LNCaP clone FGC (cell line): ENCODE results near the gene USHBP1.

Source experiments
- DNase-seq: peaks from one replicate; pipeline ENCODE4 v3.0.0-alpha.2; 2011; ENCODE audit warnings: low read depth
- H3K4me3 ChIP-seq: 2 replicates; pipeline ENCODE4 v1.5.1; 2011; ENCODE audit warnings: mild to moderate bottlenecking, low read depth, low read length, control low read depth
- TF ChIP-seq, protein P1 (sequence below): IDR thresholded peaks from 2 replicates; pipeline ENCODE4 v1.5.1; 2012; ENCODE audit warnings: mild to moderate bottlenecking; ENCODE audit not compliant: control insufficient read depth, insufficient read depth; ENCODE audit errors: extremely low read depth

The USHBP1 gene

DNA sequence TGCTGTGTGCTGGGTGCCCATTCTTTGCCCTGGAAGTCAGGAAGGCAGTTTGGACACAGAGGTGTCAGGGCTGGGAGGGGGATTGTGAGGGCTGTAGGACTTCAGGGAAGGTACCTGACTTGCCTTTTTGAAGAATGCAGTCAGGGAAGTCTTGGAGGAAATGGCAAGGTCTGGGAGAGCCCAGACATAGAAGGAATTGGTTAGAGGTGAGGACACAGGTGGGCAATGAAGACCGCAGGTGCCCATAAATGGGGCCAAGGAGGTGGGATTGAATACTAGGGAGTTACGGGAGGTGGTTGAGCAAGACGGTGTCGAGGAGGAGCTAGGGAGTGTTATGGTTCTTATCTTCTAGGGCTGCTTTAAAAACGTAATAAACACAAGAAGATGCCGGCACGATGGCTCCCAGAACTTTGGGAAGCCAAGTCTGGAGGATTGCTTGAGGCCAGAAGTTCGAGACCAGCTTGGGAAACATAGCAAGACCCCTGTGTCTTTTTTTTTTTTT, 43.4 kb upstream of the USHBP1 start:
- DNase-seq: no peak
- no peak overlapping the region for H3K4me3 ChIP-seq
- TF ChIP-seq, protein P1, sequence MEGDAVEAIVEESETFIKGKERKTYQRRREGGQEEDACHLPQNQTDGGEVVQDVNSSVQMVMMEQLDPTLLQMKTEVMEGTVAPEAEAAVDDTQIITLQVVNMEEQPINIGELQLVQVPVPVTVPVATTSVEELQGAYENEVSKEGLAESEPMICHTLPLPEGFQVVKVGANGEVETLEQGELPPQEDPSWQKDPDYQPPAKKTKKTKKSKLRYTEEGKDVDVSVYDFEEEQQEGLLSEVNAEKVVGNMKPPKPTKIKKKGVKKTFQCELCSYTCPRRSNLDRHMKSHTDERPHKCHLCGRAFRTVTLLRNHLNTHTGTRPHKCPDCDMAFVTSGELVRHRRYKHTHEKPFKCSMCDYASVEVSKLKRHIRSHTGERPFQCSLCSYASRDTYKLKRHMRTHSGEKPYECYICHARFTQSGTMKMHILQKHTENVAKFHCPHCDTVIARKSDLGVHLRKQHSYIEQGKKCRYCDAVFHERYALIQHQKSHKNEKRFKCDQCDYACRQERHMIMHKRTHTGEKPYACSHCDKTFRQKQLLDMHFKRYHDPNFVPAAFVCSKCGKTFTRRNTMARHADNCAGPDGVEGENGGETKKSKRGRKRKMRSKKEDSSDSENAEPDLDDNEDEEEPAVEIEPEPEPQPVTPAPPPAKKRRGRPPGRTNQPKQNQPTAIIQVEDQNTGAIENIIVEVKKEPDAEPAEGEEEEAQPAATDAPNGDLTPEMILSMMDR: no peak

DNA sequence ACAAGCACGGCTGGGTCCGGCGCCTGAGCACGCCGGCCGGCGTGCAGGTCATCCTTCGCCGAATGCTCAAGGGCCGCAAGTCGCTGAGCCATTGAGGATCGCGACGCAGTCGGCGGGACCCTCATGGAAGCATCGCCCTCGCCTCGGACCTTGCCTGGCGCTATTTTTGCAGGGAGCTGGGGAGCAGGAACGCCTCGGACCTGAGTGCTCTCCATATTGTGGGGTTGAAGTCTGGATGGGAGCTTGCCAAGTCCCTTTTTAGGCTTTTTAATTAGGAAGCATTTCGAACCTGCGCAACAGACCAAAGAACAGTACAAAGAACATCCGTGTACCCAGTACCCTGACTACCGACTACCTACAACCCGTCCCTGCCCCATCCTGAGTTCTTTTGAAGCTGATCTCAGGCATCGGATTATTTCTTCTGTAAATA, 41.8 kb upstream of the USHBP1 start:
- H3K4me3 ChIP-seq: peak overlapping the region; percentile 78
- TF ChIP-seq, protein P1: no peak
- no peak for DNase-seq

DNA sequence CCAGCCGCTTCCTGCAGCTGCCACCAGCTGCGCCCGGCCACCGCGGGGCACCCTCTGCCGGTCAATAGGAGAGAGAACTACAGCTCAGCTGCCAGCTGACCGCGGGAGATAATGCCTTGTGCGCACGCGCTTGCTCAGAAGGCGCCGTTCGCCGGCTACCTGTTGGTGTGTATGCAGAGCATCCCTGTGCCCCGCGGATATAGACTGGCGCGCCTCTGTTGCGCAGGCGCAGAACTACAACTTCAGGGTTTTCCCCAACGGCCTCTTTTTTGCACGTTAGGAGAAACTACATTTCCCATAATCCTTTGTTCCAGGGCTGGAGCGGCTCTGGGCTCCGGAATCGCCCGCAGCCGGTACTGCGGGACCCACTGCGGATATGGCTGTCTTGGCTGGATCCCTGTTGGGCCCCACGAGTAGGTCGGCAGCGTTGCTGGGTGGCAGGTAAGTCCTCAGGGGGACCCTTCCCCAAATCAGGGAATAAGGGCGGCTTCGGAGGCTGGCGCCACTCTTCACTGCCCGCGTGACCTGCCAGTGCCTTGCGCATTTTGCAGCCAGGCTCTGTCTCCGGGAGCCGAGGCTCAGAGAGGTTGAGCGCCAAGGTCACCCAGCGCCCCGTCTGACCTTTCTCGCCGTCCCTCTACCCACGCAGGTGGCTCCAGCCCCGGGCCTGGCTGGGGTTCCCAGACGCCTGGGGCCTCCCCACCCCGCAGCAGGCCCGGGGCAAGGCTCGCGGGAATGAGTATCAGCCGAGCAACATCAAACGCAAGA, 41.2 kb upstream of the USHBP1 start, which contains the start of gene MRPL34:
Gene MRPL34 (plus strand): TSS at position 356 of the 768 bp plus-strand sequence. CDS start 21 bp downstream, at position 377.
- DNase-seq: peak; percentile 99
- peak within 1 kb of the TSS; percentile 78 for H3K4me3 ChIP-seq
- TF ChIP-seq, protein P1: peak; percentile 91

DNA sequence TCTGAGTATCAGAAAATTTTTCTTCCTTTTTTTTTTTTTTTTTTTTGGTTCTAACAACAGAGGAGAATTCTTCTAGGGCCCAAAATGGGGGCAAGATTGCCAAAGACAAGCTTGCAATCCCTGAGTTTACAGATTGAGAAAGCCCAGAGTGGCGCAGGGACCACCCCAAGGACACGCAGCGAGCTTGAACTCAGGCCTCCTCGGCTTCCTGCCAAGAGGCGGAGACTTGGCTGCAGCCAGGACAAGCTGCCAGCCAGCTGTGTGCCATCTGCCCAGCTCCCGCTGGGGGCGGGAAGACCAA, 40.6 kb upstream of the USHBP1 start:
- DNase-seq: no peak
- TF ChIP-seq, protein P1: no peak
- H3K4me3 ChIP-seq: no peak overlapping the region

DNA sequence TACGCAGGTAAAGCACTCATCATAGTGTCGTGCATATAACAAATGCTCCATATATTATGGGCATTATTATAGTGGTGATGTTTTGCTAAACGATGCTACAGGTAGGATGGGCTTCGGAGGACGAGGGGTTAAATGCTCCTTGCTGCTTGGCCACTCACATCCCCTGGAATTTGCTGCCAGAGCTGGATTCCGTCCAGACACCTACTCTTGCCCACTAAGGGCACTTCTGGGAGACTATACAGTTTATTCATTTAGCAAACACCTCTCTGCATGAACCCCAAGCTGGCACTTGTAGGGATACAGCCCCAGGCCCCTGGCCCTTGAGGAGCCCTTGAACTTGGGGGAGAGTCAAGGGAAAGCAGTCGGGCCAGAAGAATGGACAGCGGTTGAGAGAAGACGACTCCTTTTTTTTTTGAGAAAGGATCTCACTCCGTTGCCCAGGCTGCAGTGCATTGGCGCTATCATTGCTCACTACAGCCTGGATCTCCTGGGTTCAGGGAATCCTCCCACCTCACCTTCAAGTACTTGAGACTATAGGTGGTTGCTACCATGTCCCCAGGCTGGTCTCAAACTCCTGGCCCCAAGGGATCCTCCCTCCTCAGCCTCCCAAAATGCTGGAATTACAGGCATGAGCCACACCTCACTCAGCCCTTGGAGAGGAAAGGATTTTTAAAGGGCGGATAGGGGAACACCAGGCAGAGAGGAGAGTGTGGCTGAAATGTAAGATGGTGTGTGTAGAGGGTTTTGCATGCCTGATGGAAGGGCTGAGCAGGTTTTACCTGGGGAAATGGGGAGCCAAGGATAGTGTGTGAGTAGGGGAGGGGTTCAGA, 40.1 kb upstream of the USHBP1 start:
- TF ChIP-seq, protein P1: no peak
- DNase-seq: no peak
- H3K4me3 ChIP-seq: no peak overlapping the region

DNA sequence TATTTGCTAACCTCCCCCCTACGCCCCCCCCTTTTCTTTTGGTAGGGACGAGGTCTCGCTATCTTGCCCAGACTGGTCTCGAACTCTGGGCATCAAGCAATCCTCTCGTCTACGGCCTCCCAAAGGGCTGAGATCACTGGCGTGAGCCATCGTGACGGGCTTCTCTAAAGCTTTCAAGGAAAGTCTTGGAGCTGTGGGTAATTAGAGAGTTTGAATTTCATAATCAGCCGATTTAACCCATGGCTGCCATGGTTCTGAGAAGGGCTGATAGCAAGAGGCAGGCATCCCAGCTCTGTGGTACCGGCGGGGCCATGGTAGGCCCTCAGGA, 39.4 kb upstream of the USHBP1 start:
- TF ChIP-seq, protein P1: no peak
- no peak overlapping the region; the same call in 1 of the 2 replicates for H3K4me3 ChIP-seq
- DNase-seq: no peak
